ENCODE measurements around the gene ABCG2.

Gene ABCG2

GRCh38 chr4:88158489-88159228 lies at the start of gene ABCG2:
TSS of gene ABCG2 (minus strand) at chr4:88158639. CDS start at chr4:88139995, 18,644 bp downstream.
- ATAC-seq (peak; percentile 66), DNase-seq (peak; percentile 53)
- Mint-ChIP-seq H3K4me3 (peak within 1 kb of the TSS; percentile 86), H3K36me3 (ENCODE audit: low read depth) (no peaks in the 10 kb centered on the region), H3K27me3 (peaks cover 32% of the 10 kb centered on the region), H3K9me3 (no peaks in the 10 kb centered on the region), H3K27ac (peak within 1 kb of the TSS; percentile 80), H3K4me1 (peaks cover 17% of the 10 kb centered on the region)

GRCh38 chr4:88208156-88208555 lies 49.7 kb upstream of the ABCG2 start:
- no peak for ATAC-seq
- Mint-ChIP-seq H3K27me3 (peaks cover 2% of the 10 kb centered on the region), H3K4me1 (no peaks in the 10 kb centered on the region), H3K36me3 (ENCODE audit: low read depth) (no peaks in the 10 kb centered on the region), H3K27ac (no peak overlapping the region), H3K4me3 (no peak overlapping the region), H3K9me3 (no peaks in the 10 kb centered on the region)
- no peak for DNase-seq

GRCh38 chr4:88207171-88207570 lies 48.7 kb upstream of the ABCG2 start:
- Mint-ChIP-seq H3K27me3 (no peaks in the 10 kb centered on the region), H3K27ac (no peak overlapping the region), H3K4me3 (no peak overlapping the region), H3K9me3 (no peaks in the 10 kb centered on the region), H3K4me1 (no peaks in the 10 kb centered on the region), H3K36me3 (ENCODE audit: low read depth) (no peaks in the 10 kb centered on the region)
- DNase-seq = no peak
- no peak for ATAC-seq

GRCh38 chr4:88204882-88205281 lies 46.4 kb upstream of the ABCG2 start:
- Mint-ChIP-seq H3K4me1 (no peaks in the 10 kb centered on the region), H3K9me3 (no peaks in the 10 kb centered on the region), H3K4me3 (no peak overlapping the region), H3K27ac (no peak overlapping the region), H3K27me3 (no peaks in the 10 kb centered on the region), H3K36me3 (ENCODE audit: low read depth) (no peaks in the 10 kb centered on the region)
- ATAC-seq = no peak
- DNase-seq = no peak

GRCh38 chr4:88202443-88202842 lies 44.0 kb upstream of the ABCG2 start:
- no peak for ATAC-seq
- H3K36me3 Mint-ChIP-seq (ENCODE audit: low read depth) = no peaks in the 10 kb centered on the region

GRCh38 chr4:88200186-88200585 lies 41.7 kb upstream of the ABCG2 start:
- peaks cover 7% of the 10 kb centered on the region for H3K4me1 Mint-ChIP-seq

More at GRCh38 chr4:88202443-88202842, 44.0 kb upstream of the ABCG2 start:
- H3K4me3 Mint-ChIP-seq = no peak overlapping the region
- no peaks in the 10 kb centered on the region for H3K4me1 Mint-ChIP-seq
- H3K9me3 Mint-ChIP-seq = no peaks in the 10 kb centered on the region
- DNase-seq = no peak
- no peak overlapping the region for H3K27ac Mint-ChIP-seq
- H3K27me3 Mint-ChIP-seq = peaks cover 3% of the 10 kb centered on the region

GRCh38 chr4:88196523-88197185 lies 38.2 kb upstream of the ABCG2 start:
- no peaks in the 10 kb centered on the region for H3K9me3 Mint-ChIP-seq
- ATAC-seq = peak; percentile 69

More at GRCh38 chr4:88200186-88200585, 41.7 kb upstream of the ABCG2 start:
- no peaks in the 10 kb centered on the region for H3K36me3 Mint-ChIP-seq (ENCODE audit: low read depth)
- H3K27ac Mint-ChIP-seq = no peak overlapping the region
- ATAC-seq = no peak
- H3K27me3 Mint-ChIP-seq = peaks cover 3% of the 10 kb centered on the region
- DNase-seq = no peak
- H3K4me3 Mint-ChIP-seq = no peak overlapping the region
- H3K9me3 Mint-ChIP-seq = no peaks in the 10 kb centered on the region

GRCh38 chr4:88196013-88196365 lies 37.5 kb upstream of the ABCG2 start:
- Mint-ChIP-seq H3K27ac (no peak overlapping the region), H3K4me1 (peaks cover 7% of the 10 kb centered on the region), H3K36me3 (ENCODE audit: low read depth) (no peaks in the 10 kb centered on the region), H3K9me3 (no peaks in the 10 kb centered on the region), H3K4me3 (no peak overlapping the region), H3K27me3 (peaks cover 3% of the 10 kb centered on the region)
- ATAC-seq (no peak), DNase-seq (no peak)

More at GRCh38 chr4:88196523-88197185, 38.2 kb upstream of the ABCG2 start:
- Mint-ChIP-seq H3K4me3 (no peak overlapping the region), H3K4me1 (peaks cover 7% of the 10 kb centered on the region), H3K36me3 (ENCODE audit: low read depth) (no peaks in the 10 kb centered on the region), H3K27me3 (peaks cover 3% of the 10 kb centered on the region), H3K27ac (no peak overlapping the region)
- DNase-seq = no peak

- DNase-seq (no peak), ATAC-seq (no peak)
- peaks cover 3% of the 10 kb centered on the region for H3K27me3 Mint-ChIP-seq
- no peaks in the 10 kb centered on the region for H3K36me3 Mint-ChIP-seq (ENCODE audit: low read depth)
- H3K4me3 Mint-ChIP-seq = no peak overlapping the region
- H3K4me1 Mint-ChIP-seq = peaks cover 7% of the 10 kb centered on the region
- no peaks in the 10 kb centered on the region for H3K9me3 Mint-ChIP-seq
- no peak overlapping the region for H3K27ac Mint-ChIP-seq
Observed at GRCh38 chr4:88195328-88196012, 37.0 kb upstream of the ABCG2 start.

GRCh38 chr4:88191404-88191803 lies 33.0 kb upstream of the ABCG2 start:
- no peak for ATAC-seq
- no peak for DNase-seq
- H3K27me3 Mint-ChIP-seq = no peaks in the 10 kb centered on the region
- H3K36me3 Mint-ChIP-seq (ENCODE audit: low read depth) = no peaks in the 10 kb centered on the region
- no peak overlapping the region for H3K27ac Mint-ChIP-seq
- H3K4me3 Mint-ChIP-seq = no peak overlapping the region
- peaks cover 4% of the 10 kb centered on the region for H3K4me1 Mint-ChIP-seq
- H3K9me3 Mint-ChIP-seq = no peaks in the 10 kb centered on the region

- no peak overlapping the region for H3K4me3 Mint-ChIP-seq
- no peaks in the 10 kb centered on the region for H3K9me3 Mint-ChIP-seq
- peaks cover 4% of the 10 kb centered on the region for H3K27me3 Mint-ChIP-seq
- ATAC-seq (no peak), DNase-seq (no peak)
- peaks cover 2% of the 10 kb centered on the region for H3K4me1 Mint-ChIP-seq
- no peaks in the 10 kb centered on the region for H3K36me3 Mint-ChIP-seq (ENCODE audit: low read depth)
- no peak overlapping the region for H3K27ac Mint-ChIP-seq
Observed at GRCh38 chr4:88189881-88190585, 31.6 kb upstream of the ABCG2 start.

- peaks cover 2% of the 10 kb centered on the region for H3K4me1 Mint-ChIP-seq
- H3K27me3 Mint-ChIP-seq = peaks cover 4% of the 10 kb centered on the region
- DNase-seq = no peak
- no peaks in the 10 kb centered on the region for H3K36me3 Mint-ChIP-seq (ENCODE audit: low read depth)
- H3K4me3 Mint-ChIP-seq = no peak overlapping the region
- H3K9me3 Mint-ChIP-seq = no peaks in the 10 kb centered on the region
- ATAC-seq = no peak
- H3K27ac Mint-ChIP-seq = no peak overlapping the region
Observed at GRCh38 chr4:88189418-88189738, 30.9 kb upstream of the ABCG2 start.

- no peaks in the 10 kb centered on the region for H3K9me3 Mint-ChIP-seq
- no peak for ATAC-seq
- H3K27ac Mint-ChIP-seq = no peak overlapping the region
- no peak for DNase-seq
- H3K36me3 Mint-ChIP-seq (ENCODE audit: low read depth) = no peaks in the 10 kb centered on the region
- H3K4me1 Mint-ChIP-seq = peaks cover 2% of the 10 kb centered on the region
- no peak overlapping the region for H3K4me3 Mint-ChIP-seq
- peaks cover 8% of the 10 kb centered on the region for H3K27me3 Mint-ChIP-seq
Observed at GRCh38 chr4:88188738-88189417, 30.4 kb upstream of the ABCG2 start.

GRCh38 chr4:88187766-88188165 lies 29.3 kb upstream of the ABCG2 start:
- Mint-ChIP-seq H3K36me3 (ENCODE audit: low read depth) (no peaks in the 10 kb centered on the region), H3K27ac (no peak overlapping the region), H3K4me1 (peaks cover 4% of the 10 kb centered on the region), H3K27me3 (peaks cover 9% of the 10 kb centered on the region), H3K9me3 (no peaks in the 10 kb centered on the region), H3K4me3 (no peak overlapping the region)
- ATAC-seq = no peak
- no peak for DNase-seq

Measured in activated naive CD8-positive, alpha-beta T cell treated with anti-CD3 and anti-CD28 coated beads, Interleukin-2, amount 50 U/mL, for 24 hours (primary cell).